Hematopoietic multipotent progenitor cell (in vitro differentiated cells): ENCODE measurements around the gene SIPA1L3. TPM values are rescaled to one million over a fixed set of nuclear protein-coding genes. Genes with fewer than 3 reads are reported as not detected.

Source experiments
- DNase-seq, 3 donors: peaks; one replicate each; pipeline ENCODE4 v3.0.0-alpha.2; 2011 to 2015; ENCODE audit warnings: low read depth in 2 of 3, low spot score in 2 of 3
- total RNA-seq: library from RNA; depleted of rRNA; stranded (reverse); fragments of >200 nt; gene quantifications from one replicate; pipeline ENCODE4 v1.2.3, GENCODE V29; 2012

SIPA1L3 gene
- total RNA-seq, 1 donor, result 43.4 TPM

- no peak for DNase-seq
Observed at GRCh38 chr19:38093154-38093553, 186.1 kb downstream of the SIPA1L3 start.

DNA sequence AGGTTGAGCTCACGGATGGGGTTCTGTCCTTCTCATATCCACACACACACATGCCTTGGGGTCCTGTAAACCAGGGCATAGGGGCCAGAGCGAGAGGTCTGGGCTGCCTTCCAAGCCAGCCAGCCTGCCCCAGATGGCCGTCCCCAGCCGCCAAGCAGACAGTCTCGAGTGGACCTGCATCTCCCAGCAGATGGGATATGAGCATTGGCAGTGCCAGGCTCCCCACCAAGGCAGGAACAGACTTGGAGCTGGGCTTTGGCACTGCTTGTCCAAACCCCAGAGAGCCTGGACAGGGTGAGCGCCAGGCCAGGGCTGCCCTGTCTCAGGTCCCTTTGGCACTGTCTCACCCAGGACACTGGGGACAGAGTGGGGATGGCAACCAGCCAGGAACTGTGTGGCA is 186.6 kb downstream of the SIPA1L3 start:
- no peak for DNase-seq

DNA sequence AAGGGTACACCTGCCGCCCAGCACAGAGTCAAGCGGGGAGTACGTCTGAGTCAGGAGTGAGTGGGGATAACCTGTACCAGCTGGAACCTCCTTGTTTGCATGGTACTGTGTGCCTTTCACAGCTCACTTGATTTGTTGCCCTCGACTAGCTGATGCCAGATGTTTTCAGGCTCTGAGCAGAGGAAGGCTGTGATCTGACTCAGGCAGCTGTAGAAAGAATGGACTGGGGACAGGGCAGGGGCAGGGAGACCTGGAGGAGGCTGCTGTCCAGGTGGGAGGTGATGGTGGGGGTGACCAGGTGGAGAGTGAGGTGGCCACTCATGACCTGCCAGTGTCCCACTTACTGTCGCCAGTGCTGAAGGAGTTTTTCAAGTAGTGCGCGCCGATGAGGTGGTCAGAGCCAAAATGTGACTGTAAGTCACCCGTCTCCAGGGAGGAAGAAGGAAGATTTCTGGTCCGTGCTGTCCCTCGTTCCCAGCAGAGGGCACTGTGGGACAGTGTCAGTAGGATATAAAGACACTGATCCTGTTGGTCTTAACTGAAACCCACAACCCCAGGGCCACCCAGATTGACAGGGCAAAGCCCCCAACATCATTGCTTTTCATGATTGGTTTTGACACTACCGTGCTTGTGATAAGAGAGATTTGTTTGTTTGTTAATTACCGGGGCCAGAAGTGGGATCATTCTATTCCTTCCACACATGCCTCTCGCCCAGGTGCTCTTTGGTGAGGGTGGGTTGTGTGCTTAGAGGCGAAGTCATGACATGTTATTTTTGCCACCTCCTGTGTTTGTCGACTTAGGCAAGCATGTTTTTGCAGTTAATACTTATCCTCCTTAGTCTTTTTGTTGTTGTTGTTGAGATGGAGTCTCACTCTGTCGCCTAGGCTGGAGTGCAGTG is 188.7 kb downstream of the SIPA1L3 start:
- DNase-seq, result peak; percentile 11 to 87 (median 72)

DNA sequence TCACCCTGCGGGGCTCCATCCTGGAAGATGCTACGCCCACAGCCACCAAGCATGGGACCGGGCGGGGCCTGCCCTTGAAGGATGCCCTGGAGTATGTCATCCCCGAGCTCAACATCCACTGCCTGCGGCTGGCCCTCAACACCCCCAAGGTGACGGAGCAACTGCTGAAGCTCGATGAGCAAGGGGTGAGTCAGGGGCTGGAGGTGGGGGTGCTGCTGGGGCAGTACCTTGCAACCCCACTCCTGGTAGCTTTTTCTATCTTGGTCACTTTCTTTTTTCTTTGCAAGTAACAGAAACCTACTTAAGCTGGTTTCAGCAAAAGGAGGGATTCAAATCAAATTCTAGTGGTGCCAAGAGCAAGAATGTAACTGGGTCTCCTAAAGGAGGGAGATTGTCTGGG is 193.0 kb downstream of the SIPA1L3 start:
- no peak for DNase-seq

DNA sequence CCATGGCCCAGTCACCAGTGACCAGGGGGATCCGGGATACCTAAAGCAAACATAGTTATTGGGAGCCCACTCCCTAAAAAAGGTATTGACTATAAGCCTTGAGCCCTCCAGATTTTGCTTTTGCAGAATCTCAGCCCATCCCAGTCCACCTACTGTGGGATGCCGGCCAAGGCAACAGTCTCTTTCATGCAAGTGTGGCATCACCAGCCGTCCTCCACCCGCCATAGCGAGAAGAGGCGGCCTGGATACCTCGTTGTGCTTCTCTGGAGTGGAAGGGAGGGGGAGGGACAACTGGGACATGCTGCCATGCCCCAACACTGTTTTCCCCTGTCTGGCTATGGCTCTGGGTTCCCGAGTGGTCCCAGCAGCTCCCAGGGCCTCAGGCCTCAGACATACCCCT is 193.6 kb downstream of the SIPA1L3 start:
- no peak for DNase-seq

DNA sequence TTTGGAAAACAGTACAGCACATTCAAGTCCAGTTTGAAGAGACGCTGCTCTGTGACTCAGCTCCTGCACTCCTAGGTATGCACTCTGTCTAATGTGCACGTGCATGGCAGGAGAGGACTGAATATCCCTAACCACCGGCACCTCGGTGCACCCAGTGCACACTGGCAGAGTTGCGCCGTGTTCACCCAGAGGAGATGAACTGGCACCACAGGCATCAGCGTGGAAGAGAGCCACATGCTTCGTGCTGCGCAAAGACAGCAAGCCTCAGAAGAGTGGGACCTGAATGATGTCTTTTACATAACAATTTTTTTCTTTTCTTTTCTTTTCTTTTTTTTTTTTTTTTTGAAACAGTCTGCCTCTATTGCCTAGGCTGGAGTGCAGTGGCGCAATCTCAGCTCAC is 194.7 kb downstream of the SIPA1L3 start:
- DNase-seq, result no peak

GRCh38 chr19:38105574-38105973 is 198.6 kb downstream of the SIPA1L3 start:
- no peak for DNase-seq

GRCh38 chr19:38107129-38107528 is 200.1 kb downstream of the SIPA1L3 start:
- no peak for DNase-seq

DNA sequence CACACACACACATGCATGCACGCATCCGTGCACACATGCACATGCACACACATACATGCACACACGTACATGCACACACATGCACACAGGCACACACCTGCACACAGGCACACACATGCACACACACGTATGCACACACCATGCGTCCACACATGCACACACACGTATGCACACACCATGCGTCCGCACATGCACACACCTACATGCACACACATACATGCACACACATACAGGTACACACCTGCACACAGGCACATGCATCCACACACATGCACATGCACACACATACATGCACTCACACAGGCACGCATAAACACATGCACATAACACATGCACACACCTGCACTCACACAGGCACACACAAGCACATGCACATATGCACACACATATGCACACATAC is 204.9 kb downstream of the SIPA1L3 start:
- DNase-seq, result no peak

DNA sequence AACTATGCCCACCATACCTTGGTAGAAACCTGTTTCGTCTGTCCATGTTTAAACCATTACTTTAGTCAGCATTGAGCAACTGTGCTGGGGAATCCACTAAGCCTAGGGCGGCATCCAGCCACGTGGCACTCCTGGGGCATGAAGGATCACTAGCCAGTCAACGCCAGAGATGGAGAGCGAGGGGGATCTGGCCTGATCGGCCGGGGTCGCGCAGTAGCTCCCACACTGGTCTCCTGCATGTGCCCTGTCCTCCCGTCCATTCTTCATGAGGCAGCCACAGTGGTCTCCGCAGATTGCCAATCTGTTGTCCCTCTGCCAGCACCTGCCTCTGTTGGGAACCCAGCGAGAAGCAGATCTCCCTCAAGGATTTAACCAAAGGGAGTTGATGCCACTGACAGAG is 207.6 kb downstream of the SIPA1L3 start:
- no peak for DNase-seq

DNA sequence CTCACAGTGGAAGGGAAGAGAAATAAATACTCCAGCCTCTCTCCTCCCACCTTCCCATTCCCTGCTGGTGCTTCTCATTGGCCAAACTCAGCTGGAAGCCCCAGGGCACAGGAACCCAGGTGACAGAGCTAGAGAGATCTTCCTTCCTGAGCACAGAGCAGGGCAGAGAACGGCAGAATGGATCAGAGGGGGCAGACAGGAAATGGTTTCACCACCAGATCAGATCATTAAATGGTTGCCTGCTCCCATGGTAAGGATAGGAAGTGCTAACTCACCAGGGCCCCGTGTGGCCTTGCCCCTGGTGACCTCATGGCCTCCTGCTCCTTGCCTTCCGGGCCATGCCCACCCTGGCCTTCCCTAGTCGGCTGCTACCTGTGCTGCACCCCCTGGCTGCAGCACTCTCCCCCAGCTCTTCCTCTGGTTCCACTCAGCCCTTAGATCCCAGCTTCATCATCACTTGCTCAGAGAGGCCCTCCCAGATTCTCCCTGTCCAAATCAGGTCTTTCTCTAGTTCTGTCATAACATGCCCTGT is 208.3 kb downstream of the SIPA1L3 start:
- DNase-seq, result no peak

- no peak for DNase-seq
Observed at GRCh38 chr19:38118176-38118575, 211.2 kb downstream of the SIPA1L3 start.

GRCh38 chr19:38120471-38121025 is 213.5 kb downstream of the SIPA1L3 start:
- peak in 1 of 3 donors; percentile 4 for DNase-seq

GRCh38 chr19:38122402-38123093 is 215.5 kb downstream of the SIPA1L3 start:
- peak in 1 of 3 donors; percentile 5 for DNase-seq

DNA sequence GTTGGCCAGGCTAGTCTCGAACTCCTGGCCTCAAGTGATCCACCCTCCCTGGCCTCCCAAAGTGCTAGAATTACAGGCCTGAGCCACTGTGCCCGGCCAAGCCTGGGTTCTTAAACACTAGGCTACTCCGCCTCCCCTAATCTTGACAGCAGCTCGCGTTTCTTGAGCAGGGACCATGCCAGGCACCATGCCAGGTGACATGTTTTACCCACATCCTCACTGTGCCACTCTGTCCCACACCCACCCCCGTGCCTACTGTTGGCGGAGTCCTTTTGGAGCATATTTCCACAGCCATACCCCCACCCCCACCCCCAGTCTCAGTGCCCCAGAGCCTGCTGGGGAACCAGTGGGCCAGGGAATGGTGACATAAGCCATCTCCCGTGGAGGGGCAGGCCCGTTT is 218.2 kb downstream of the SIPA1L3 start:
- DNase-seq, result no peak

- no peak for DNase-seq
Observed at GRCh38 chr19:38130399-38130798, 223.4 kb downstream of the SIPA1L3 start.

- no peak for DNase-seq
Observed at GRCh38 chr19:38132781-38133180, 225.8 kb downstream of the SIPA1L3 start.

GRCh38 chr19:38133319-38133718 is 226.3 kb downstream of the SIPA1L3 start:
- no peak for DNase-seq

DNA sequence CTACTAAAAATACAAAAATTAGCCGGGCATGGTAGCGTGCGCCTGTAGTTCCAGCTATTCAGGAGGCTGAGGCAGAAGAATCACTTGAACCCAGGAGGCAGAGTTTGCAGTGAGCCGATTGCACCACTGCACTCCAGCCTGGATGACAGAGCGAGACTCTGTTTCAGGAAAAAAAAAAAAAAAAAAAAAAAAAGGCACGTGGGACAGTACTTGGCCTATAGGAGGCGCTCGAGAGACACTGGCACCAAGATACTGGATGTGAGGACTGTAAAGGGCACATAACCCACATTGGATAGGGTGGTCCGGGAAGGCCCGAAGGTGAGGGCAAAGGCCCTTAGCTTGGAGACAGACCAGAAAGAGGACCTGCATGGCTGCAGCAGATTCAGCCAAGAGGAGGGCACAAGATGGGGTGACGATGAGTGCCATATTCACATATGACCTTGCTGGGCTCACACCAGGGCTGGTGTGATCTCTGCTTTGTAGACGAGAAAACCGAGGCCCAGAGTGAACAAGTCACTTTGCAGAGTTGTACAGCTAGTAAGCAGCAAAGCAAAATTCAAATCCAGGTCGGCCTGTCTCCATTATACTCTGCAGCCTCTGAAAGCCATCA is 227.6 kb downstream of the SIPA1L3 start:
- DNase-seq, result peak; percentile 11 to 56 (median 35)

GRCh38 chr19:38135150-38135998 is 228.4 kb downstream of the SIPA1L3 start:
- no peak for DNase-seq
